HG03196 (cell line): Measurements from ENCODE around the gene AOC1.

Experiments used
- ATAC-seq: cut with Tn5 transposase; IDR thresholded peaks from one replicate; pipeline ENCODE4 v1.9.1; 2021; ENCODE audit not compliant: unreplicated experiment

Gene AOC1

DNA sequence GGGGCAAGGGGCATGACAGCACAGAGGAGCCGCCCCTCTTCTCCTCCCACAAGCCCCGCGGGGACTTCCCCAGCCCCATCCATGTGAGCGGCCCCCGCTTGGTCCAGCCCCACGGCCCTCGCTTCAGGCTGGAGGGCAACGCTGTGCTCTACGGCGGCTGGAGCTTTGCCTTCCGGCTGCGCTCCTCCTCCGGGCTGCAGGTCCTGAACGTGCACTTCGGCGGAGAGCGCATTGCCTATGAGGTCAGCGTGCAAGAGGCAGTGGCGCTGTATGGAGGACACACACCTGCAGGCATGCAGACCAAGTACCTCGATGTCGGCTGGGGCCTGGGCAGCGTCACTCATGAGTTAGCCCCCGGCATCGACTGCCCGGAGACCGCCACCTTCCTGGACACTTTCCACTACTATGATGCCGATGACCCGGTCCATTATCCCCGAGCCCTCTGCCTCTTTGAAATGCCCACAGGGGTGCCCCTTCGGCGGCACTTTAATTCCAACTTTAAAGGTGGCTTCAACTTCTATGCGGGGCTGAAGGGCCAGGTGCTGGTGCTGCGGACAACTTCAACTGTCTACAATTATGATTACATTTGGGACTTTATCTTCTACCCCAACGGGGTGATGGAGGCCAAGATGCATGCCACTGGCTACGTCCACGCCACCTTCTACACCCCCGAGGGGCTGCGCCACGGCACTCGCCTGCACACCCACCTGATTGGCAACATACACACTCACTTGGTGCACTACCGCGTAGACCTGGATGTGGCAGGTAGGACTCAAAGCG lies 5.1 kb downstream of the AOC1 start:
- ATAC-seq, result no peak

- no peak for ATAC-seq
Measured at GRCh38 chr7:150858236-150859197, 6.2 kb downstream of the AOC1 start.

- no peak for ATAC-seq
Measured at GRCh38 chr7:150860291-150860977, 8.1 kb downstream of the AOC1 start.

DNA sequence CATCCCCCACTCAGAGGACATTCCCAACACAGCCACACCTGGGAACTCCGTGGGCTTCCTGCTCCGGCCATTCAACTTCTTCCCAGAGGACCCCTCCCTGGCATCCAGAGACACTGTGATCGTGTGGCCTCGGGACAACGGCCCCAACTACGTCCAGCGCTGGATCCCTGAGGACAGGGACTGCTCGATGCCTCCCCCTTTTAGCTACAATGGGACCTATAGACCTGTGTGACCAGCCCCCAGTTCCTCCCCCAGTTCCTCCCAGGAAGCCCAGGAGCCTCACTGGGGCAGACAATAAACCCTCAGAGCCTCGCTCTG lies 8.6 kb downstream of the AOC1 start:
- ATAC-seq, result no peak

DNA sequence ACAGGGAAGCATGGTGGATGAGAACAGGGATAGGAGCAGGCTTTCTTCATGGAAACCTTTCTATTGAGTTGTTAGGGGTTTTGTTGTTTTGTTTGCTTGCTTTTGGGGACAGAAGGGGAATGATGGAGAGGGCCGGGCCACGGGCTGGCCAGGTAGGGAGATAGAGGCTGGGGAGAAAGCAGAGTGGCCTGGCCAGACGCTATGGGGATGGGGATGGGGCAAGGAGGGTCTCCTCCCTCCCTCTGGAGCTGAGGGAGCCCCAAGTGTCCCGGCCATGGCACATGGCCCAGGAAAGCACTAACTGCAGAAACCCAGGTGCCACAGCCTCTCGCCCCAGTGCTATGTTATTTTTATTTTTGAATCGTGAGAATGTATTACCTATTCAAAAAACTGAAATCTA lies 10.0 kb downstream of the AOC1 start:
- ATAC-seq, result no peak

DNA sequence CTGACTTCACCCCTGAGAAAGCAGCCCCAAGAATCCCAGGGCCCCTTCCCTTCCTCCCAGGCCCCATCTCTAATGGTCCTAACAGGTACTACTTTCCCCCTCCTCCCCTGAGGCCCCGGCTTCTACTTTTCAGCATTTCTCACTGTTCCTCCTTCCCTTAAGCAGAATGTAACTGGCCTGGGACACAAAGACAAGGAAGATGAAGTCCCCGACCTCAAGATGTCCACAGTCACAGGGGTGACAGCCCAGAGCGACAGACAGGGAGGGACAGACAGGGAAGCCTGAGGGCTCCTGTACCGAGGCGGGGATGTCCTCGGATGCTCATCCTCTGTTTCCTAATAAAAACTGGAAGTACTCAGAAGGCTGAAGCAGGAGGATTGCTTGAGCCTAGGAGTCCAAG lies 11.6 kb downstream of the AOC1 start:
- no peak for ATAC-seq

- ATAC-seq, result no peak
Measured at GRCh38 chr7:150866932-150867564, 14.7 kb downstream of the AOC1 start.

DNA sequence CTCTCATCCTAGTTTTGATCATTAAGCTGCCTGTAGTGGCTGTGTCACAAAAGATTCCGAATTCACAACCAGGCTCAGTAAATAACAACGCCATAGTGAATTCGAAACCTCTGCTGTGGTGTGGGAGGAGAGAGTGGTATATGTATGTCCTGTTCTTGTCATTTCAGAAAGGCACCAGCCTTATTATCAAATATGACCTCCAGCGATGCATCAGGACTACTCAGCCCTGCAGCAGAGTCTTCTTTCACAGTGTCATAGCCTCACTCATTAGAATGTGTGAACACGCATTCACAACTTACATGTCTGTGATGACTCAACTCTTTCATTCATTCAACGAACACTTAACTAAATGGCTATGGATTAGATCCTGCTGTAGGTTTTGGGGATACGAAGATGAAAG lies 15.3 kb downstream of the AOC1 start:
- no peak for ATAC-seq

GRCh38 chr7:150869467-150869866 lies 17.1 kb downstream of the AOC1 start:
- no peak for ATAC-seq

GRCh38 chr7:150871601-150872000 lies 19.3 kb downstream of the AOC1 start:
- ATAC-seq, result no peak

DNA sequence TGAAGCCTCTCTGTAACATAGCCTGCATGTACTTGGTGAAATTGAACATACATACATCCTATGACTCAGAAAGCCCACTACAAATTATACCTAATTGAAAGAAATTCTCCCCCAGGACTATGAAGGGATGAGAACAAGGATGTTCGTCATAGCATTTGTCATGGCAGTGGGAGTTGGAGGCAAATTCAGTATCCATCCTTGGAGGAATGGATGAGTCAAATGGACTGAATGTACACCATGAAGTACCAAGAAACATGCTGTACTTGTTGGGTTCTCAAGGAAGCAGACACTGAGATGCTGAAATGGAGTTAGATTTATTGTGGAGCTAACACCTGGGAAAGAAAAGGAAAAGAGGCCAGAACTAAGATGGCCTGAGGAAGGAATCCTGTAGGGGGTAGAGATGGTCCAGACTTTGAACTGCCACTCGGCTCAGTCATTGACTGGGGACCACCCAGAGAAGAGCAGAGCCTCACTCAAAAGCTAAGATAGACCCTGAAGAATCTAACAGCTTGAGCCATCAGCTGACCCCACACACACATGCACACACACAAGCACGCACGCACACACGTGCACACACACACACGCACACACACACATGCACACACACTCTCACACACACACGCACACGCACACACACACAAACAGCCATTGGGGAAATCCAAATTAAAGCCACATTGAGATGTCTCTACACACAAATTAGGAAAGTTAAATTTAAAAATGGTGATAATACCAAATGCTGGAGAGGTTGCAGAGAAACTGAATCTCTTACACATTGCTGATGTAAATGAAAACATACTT lies 22.3 kb downstream of the AOC1 start:
- no peak for ATAC-seq

DNA sequence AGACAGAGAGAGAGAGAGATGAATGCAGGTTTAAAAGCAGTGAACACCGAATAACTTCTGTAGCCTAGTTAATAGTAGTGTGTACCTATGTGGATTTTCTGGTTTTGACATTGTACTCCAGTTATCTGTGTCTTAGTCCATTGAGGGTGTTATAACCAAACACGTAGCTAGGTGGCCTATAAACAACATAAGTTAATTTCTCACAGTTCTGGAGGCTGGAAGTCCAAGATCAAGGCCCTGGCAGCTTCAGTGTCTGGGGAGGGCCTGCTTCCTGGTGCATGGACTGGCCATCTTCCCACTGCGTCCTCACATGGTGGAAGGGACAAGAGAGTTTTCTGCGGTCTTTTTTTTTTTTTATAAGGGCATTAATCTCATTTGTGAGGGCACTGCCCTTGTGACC lies 23.5 kb downstream of the AOC1 start:
- ATAC-seq, result no peak

DNA sequence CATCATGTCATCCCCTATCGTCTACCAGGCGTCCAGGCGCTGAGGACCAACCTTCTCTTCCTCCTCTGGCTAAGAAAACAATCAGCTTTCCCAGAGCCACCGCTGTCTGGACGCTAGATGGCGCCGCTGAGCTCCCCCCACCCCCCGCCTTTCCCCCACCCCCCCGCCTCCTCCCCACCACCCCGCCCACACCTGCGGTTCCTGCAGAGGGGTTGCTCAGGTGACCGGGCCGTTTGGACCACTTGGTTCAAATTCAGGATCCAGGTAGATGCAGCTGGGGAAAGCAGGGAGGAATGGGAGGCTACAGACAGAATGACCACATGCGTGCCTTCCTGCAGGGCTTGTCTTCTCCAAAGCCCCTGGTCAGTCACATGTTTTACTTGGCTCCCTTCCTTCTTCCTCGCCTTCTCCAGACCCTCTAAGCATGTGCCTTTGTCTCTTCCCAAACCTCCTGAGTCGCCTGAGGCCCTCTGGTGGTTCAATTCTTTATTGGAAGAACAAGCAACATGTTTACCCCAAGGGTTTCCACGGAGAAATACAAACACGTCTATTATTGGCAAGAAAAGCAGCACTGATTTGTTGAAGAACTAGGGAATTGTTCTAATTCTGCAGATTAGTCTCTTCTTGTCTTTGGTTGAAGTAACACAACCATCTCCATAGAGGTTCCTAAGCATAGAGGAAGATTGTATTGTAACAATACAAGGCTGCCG lies 24.7 kb downstream of the AOC1 start:
- no peak for ATAC-seq

GRCh38 chr7:150877536-150877935 lies 25.2 kb downstream of the AOC1 start:
- no peak for ATAC-seq

- no peak for ATAC-seq
Measured at GRCh38 chr7:150879345-150879744, 27.0 kb downstream of the AOC1 start.

DNA sequence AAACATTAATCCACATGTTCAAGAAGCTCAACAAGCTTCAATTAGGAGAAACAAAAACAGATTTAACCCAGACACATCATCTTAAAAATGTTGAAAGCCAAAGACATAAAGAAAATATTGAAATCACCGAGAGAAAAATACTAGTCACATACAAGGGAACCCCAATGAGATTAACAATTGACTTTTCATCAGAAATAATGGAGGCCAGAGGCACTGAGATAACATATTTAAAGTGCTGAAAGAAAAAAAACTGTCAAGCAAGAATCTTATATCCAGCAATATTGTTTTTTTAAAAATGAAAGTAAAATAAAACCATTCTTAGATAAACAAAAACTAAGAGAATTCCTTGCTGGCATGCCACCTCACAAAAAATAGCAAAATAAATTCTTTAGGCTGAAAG lies 28.9 kb downstream of the AOC1 start:
- ATAC-seq, result no peak

DNA sequence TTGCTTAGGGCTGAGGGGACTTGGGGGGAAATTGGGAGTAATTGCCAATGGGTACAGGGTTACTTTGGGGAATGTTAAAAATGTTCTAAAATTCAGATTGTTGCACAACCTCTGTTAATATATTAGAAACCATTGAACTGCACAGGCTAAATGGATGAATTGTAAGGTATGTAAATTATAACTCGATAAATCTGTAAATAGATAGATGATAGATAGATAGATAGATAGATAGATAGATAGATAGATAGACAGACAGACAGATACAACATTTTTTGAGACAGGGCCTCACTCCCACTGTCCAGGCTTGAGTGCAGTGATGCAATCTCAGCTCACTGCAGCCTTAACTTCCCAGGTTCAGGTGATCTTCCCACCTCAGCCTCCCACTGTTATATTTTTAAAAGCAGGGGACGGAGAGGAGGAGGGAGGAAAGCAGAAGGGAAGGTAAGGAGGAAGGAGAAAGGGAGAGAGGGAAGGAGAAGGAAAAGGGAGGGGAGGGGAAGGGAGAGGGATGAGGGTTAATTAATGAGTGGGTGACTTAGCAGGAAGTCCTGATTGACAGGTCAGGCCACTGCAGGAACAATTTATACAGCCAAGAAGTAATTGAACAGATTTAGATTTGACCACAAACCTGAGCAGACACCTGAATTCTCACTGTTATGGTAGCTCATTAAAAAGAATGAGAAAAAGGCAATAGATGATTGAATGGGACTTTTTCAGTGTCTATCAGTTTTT lies 38.7 kb downstream of the AOC1 start:
- no peak for ATAC-seq

DNA sequence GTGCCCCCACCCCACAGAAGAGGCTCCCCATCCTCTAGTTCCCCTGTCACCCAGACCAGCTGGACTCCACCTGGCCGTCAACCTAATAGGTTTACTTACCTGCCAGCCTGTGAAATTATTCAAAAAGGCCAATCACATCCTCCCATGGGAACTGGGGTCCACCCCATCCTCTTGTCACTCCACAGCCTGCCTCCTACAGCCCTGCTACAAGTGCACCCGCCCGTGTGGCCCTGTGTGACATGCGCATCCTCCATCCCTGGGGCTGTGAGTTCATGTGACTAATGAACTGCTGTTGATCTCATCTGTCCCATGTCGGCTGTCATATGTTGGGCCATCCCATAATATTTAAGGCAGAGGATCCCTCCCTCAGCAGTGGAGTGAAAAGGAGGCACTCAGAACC lies 39.4 kb downstream of the AOC1 start:
- no peak for ATAC-seq

DNA sequence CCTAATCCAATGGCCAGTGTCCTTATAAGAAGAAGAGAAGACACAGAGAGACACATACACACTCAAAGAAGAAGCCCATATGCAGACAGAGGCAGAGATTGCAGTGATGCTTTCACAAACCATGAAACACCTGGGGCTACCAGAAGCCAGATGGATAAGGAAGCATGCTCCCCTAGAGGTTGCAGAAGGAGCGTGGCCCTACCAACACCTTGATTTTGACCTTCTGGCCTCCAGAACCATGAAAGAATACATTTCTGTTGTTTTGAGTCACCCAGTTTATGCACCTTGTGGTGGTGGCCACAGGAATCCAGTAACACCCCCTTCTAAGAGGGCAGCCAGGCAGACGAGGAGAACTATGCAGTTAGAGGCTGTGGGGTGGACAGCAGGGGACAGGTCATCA lies 43.5 kb downstream of the AOC1 start:
- ATAC-seq, result no peak
